WI38 (cell line): Measurements from ENCODE around the gene SLAMF6.

ENCODE experiments used
- H3K4me3 ChIP-seq: 2 replicates; pipeline ENCODE4 v1.5.1; 2011; ENCODE audit warnings: low read depth, mild to moderate bottlenecking, control low read depth, low read length
- CTCF ChIP-seq: IDR thresholded peaks from 2 replicates; pipeline ENCODE4 v1.5.1; 2012; ENCODE audit warnings: low read depth, mild to moderate bottlenecking, control low read depth, low read length

SLAMF6 gene

DNA sequence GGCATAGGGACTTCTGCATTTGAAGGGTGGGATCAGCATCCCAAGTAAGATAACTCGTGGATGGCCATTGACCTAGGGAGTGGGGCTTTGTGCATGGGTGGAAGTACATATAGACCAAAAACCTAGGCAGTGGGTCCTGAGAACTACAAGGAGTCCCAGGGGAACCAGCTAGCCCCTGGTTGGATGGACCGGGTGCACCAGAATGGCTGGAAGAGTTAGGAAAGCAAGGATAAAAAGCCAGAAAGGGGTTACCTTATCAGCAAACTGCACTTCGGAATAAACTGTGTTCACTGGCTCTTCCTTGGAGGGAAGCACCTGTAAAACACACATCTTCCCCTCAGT lies 26.6 kb upstream of the SLAMF6 start:
- TF ChIP-seq CTCF = no peak
- no peak overlapping the region for H3K4me3 ChIP-seq

DNA sequence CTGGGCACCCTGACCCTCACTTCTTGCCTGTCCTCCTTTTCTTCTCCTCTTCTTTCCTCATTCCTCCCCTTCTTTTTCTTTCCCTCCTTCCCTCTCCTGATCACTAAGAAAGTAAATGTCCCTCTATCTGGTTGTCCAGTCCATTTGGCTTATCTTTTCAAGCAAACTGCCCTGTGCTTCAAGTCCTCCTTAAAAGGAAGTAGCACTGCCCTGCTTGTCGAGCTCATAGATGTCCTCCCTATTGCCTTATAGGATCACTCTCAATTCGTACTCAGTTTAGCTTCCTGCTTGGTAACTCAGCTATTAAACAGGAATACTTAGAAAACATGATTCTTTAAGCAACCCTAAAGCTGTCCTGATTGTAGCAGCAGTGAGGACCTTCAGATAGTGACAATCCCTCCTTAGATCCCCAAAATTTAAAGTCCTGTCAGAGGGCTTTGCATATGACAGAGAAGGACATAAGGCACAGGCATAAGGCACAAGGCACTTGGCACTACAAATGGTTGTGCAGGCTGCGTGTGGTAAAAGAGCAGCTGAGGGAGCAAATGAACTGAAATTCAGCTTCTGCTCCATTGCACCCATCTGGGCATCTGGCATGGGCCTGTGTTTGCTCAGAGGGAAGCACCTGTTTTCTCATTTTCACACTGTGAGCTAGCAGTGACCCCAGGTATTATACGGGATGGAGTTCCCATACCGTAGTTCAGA lies 26.1 kb upstream of the SLAMF6 start:
- H3K4me3 ChIP-seq = no peak overlapping the region
- TF ChIP-seq CTCF = no peak

DNA sequence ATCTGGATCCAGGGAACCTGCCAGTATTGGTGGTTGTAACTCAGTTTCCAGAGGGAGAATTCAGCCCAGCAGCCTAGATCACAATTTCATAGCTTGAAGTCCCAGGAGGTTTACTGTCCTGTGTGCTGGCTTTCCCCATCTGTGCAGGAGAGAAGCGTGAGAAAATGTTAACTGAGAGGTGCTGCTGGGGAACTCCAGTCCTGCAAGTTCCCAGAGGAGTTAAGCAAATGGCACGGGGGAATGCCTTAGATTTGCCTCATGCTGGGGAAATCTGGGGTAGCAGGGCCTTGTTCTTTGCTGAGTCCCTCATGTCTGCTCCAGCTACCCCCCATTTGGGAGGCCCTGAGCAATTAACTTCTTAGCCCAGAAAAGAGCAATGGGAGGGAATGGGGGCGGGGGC lies 25.1 kb upstream of the SLAMF6 start:
- no peak for TF ChIP-seq CTCF
- no peak overlapping the region for H3K4me3 ChIP-seq

GRCh38 chr1:160547422-160547821 lies 24.4 kb upstream of the SLAMF6 start:
- no peak for TF ChIP-seq CTCF
- no peak overlapping the region for H3K4me3 ChIP-seq

GRCh38 chr1:160546942-160547341 lies 23.9 kb upstream of the SLAMF6 start:
- no peak for TF ChIP-seq CTCF

GRCh38 chr1:160544647-160545046 lies 21.6 kb upstream of the SLAMF6 start:
- no peak for TF ChIP-seq CTCF
- H3K4me3 ChIP-seq = no peak overlapping the region

More at GRCh38 chr1:160546942-160547341, 23.9 kb upstream of the SLAMF6 start:
- H3K4me3 ChIP-seq = no peak overlapping the region

DNA sequence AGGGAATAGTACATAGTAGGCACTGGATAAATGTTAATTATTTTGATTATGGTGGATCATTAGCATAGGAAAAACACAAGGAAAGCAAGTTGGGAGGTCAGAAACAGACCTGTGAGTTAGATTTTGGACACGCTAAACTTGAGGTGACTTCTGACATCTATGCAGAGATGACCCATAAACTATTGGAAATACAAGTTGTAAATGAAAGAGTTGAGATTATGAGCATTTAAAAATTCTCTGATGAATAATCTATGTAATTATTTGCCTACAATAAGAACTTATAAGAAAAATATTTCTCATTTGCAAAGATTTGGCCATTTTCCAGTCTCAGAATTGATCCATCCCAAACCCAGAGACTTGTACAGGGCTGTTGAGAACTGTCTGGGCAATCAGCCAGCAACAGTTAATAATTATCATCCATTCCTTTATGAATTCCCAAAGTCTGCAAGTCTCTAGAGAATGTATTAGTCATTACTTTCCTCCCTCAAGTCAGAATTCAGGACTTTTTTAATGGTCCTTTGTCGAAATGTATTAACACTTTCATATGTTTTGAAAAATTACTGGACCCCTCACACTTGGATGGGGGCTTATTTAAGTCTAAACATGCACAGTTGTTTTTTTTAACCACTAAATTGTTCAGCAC lies 19.4 kb upstream of the SLAMF6 start:
- TF ChIP-seq CTCF = no peak
- no peak overlapping the region for H3K4me3 ChIP-seq
